Spleen (tissue), 7 donors: Measurements from ENCODE around the gene ABCB7.
"Not testable (repeated sequence)": the region's sequence is repeated elsewhere in the genome, so short reads cannot be mapped to it uniquely, and the experiment has no call there.

Experiments used
- POLR2A ChIP-seq, 3 donors: fragments of 450-650 bp; IDR thresholded peaks; one replicate each; pipeline ENCODE4 v1.5.1; 2017; ENCODE audit warnings: antibody characterized with exemption in 3 of 3, mild to moderate bottlenecking in 1 of 3
- POLR2AphosphoS5 ChIP-seq, 3 donors: sonication (generic); formaldehyde crosslinking; IDR thresholded peaks; one replicate each; pipeline ENCODE4 v1.5.1; 2017; ENCODE audit warnings: antibody characterized with exemption in 3 of 3
- TF ChIP-seq, protein P1 (sequence below), 11 experiments: fragments of 200-600 bp in 7 of 11; fragments of 450-650 bp in 4 of 11; sonication (generic) in 4 of 11; IDR thresholded peaks in 8 of 11; conservative IDR thresholded peaks in 3 of 11; 1 replicate in 7 of 11; 2 replicates in 4 of 11; pipeline versions ENCODE4 v1.4.0 to v1.8.0; 2016 to 2021; ENCODE audit warnings: antibody characterized with exemption in 11 of 11, inconsistent platforms in 4 of 11, mild to moderate bottlenecking in 1 of 11
- donor health status: DM: no; HTN: no; CAD: no; lungs with moderate emphysema.
- donor health status: DM: no; HTN: no; CAD: no.
- donor health status: DM: no; HTN: no; CAD: no.

DNA sequence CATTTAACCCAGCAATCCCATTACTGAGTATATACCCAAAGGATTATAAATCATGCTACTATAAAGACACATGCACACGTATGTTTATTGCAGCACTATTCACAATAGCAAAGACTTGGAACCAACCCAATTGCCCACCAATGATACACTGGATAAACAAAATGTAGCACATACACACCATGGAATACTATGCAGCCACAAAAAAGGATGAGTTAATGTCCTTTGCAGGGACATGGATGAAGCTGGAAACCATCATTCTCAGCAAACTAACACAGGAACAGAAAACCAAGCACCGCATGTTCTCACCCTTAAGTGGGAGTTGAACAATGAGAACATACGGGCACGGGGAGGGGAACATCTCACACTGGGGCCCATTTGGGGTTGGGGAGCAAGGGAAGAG lies 27.0 kb downstream of the ABCB7 start:
- TF ChIP-seq, protein P1, sequence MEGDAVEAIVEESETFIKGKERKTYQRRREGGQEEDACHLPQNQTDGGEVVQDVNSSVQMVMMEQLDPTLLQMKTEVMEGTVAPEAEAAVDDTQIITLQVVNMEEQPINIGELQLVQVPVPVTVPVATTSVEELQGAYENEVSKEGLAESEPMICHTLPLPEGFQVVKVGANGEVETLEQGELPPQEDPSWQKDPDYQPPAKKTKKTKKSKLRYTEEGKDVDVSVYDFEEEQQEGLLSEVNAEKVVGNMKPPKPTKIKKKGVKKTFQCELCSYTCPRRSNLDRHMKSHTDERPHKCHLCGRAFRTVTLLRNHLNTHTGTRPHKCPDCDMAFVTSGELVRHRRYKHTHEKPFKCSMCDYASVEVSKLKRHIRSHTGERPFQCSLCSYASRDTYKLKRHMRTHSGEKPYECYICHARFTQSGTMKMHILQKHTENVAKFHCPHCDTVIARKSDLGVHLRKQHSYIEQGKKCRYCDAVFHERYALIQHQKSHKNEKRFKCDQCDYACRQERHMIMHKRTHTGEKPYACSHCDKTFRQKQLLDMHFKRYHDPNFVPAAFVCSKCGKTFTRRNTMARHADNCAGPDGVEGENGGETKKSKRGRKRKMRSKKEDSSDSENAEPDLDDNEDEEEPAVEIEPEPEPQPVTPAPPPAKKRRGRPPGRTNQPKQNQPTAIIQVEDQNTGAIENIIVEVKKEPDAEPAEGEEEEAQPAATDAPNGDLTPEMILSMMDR (IDR thresholded peaks at IDR 0.05 in 8 of 11, conservative IDR thresholded peaks at IDR 0.05 in 3 of 11): not testable (repeated sequence)
- TF ChIP-seq POLR2A, POLR2AphosphoS5 (IDR thresholded peaks at IDR 0.05): not testable (repeated sequence)
